ENCODE data around the gene BAHCC1.

Gene BAHCC1

DNA sequence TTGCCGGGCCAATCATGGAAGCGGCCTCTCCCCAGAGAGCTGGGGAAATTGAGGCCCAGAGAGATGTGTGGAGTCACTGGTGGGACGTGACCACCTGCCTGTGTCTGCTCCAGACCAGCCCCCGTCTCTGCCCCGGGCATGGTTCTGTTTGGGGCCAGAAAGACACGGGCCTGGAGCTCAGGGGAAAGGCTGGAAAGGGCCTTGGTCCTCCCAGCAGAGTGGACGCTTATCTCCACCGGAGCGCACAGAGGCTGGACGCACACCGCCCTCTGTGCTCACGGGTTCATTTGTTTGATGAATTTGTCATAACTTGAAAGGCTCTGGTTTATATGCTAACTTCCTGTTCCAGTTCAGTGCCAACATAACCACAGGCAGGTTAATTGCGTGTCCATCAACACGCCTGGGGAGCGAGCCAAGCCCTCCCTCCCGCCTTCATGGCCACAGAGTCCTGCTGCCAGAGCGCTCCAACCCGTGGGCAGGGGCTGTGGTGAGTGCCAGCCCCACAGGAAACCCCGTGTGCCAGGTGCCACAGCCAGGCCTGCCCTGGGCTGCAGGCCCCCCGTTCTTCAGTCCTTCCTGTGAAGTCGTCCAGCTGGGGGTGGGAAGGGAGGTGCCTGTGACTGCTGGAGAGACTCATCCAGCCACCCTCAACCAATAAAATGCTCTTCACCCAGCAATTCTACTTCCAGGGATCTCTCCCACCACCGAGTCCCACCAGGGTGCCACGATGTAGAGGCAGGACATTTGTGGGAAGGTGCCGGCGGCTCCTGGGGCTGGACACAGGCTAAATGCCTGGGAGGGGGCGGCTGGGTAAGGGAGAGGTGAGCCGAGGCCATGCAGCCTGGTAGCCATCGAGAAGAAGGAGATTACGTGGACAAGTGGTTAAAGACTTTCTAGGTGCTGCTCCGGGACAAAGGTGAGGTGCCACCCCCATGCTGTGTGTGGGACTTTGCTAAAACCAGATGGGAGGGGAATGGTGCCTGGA, 29.4 kb upstream of the BAHCC1 start:
- intact Hi-C loops (cut with DNase I): no loop called here
- DNase-seq: peak in 1 of 10 donors; percentile 72

DNA sequence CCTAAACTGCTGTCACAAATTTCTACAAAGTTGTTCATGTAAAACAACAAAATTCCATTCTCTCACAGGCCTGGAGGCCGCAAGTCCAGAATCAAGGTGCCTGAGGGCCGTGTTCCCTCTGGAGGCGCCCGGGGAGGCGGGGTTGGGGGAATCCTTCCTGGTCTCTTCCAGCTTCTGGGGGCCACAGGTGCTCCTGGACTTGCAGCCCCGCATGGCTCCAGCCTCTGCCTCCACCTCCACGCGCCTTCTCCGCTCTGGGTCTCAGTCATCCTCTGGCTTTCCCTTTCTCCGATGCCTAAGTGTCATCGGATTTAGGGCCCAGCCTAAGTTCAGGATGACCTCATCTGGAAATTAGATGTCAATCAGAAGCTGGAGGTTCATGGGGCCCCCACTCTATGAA, 28.6 kb upstream of the BAHCC1 start:
- intact Hi-C loops (cut with DNase I): no loop called here

DNA sequence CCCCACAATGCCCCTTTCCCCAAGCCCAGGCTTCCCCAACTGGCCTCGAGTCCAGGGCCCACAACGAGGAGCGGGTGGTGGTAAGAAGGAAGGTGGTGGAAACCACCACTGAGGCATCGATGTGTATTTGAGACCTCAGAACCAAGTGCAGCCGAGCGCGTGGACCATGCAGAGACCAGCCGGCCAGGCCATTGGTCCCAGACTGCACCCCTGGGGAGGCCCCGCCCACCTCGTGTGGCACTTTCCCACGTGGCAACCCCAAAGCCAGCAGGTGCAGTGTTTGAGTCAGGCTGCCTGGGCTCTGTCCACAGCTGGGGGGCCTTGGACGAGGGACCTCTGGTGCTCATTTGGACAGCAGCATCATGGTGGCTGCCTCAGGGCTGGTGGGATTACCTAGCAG, 28.1 kb upstream of the BAHCC1 start:
- peak in 1 of 10 donors; percentile 76 for DNase-seq
- intact Hi-C loops (cut with DNase I): no loop called here

More for the DNA sequence above, 28.6 kb upstream of the BAHCC1 start:
- no peak for DNase-seq

DNA sequence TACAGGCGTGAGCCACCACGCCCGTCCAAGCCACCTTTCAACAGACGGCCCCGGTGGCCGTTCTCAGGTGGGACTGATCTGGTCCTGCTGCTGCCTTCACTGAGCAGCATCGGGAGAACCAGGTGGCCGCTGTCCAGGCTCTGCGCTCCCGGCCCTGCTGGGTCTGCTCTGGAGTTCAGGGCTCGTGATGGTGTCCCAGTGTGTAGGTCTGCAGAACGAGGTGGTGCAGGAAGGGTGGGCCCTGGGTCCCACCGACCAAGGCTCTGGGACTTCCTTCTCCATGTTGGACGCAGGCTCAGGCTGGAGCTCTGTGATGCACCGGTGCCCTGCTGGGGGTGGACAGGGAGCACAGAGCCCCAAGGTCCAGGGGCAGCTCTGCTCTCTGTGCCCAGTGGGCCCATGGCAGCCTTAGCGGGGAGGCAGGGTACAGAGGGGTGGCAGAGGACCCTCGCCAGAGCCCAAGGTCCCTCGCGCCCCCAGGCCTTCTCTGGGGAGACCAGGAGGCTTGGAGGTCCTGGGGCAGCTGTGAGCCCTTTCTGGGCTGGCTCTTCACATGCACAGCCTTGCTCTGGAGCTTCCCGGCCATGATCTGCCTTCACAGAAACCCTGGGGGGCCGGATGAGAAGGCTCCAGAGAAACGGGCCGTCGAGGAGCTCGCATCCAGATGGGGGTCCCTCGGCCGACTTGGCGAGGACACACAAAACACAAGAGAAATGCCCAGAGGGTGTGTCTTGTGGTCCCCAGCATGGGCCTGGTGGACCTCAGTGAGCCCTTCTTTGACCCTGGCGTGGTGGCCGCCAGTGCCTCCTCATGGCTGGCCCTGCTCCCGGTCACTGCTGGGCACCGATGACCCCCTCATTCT, 26.9 kb upstream of the BAHCC1 start:
- intact Hi-C loops (cut with DNase I): no loop called here
- no peak for DNase-seq

DNA sequence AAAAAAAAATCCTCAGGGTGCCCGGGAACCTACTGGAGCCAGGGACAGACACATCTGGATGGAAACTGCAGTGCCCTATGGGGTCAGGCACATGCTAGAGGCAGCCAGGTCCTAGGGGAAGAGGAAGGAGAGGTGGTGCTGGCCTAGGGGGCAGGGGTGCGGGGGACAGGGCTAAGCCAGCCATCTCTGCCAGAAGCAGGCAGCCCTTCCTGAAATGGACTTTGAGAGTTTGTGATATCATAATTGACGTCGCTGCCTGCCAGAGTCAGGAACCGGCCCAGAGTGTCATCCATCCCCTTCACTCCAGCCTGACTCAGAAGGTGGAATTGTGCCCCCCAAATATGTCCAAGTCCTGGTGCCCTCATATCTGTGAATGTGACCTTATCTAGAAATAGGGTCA, 25.0 kb upstream of the BAHCC1 start:
- intact Hi-C loops (cut with DNase I): no loop called here
- no peak for DNase-seq

DNA sequence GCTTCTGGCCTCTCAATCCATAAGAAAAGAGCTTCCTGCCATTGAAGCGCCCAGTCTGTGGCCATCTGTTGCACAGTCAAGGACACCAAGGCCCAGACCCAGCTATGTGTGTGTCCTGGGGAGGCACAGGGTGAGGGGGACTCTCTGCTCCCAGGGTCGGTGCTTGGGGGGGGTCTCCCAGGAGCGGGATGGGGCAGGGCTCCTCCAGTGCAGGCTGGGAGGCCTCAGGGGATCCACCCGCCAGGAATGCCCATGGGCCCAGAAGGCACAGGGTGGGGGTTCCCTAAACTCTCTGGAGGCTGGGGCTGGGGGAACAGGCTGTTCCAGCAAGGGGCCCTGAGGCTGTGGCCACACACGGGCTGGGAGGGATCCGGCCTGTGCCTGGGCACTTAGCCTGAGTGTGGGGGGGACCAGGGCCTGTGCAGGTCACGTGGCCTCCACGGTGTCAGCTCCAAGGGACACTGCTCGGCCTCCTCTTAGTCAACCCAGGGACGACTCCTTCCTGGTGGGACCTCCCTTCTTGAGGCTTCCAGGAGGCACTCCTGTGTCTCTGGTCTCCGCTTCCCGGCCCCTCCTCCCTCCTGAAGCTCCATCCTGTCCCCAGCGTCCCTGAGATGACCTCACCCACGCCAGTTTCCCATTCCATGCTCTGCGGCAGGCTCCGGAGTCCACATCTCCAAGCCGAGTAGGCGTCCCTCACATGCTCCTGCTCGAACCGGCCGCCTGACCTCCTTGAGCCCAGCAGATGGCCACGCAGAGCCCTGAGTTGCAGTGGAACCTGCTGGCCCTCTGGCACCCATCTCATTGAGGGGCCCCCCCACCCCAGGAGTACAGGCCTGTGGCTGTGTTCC, 23.1 kb upstream of the BAHCC1 start:
- peak in 7 of 10 donors; percentile 56 to 96 (median 81) for DNase-seq
- intact Hi-C loops (cut with DNase I): no loop called here

DNA sequence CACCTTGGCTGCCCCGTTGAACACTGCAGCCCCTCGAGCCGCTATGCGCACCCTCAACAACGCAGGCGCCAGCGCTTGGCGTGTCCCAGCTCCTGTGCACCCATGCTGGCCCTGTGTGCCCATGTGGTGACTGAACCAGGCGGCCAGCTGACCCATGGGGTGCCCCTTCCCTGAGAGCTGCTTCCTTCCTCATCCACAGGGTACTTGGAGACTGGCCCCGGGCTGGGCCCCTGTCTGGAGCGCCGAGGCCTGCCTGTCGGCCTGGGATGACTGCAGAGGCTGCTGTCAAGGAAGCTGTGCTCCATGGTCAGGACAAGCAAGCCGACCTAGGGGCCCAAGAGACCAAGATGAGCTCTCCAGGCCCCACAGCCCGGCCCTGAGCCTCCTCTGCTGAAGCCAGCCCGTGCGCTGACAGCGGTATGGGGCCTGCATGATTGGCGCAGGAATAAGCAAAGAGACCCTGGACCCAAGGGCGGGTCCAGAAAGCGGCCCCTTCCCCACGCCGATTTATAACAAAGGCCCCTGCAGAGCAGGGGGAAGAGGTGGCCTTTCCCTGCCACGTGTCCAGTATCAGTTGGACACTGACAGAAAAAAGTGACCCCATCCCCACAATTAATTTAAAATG, 21.6 kb upstream of the BAHCC1 start:
- peak in 1 of 10 donors; percentile 86 for DNase-seq
- intact Hi-C loops (cut with DNase I): no loop called here

DNA sequence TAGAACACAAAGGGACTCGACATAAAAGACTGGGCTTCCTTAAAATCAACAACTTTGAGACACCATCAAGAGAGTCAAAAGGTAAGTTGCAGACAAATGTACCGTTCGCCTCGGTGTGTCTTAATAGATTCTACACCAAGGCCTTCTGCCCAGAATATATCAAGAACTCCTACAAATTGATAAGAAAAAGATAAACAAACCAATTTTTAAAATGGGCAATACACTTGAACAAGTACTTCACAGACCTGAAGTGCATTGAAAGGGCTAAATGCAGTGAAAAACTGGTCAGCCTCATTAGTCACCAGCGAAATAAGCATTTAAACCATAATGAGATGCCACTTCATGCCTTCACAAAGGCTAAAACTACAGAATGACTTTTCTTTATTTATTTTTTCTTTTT, 20.4 kb upstream of the BAHCC1 start:
- intact Hi-C loops (cut with DNase I): no loop called here
- no peak for DNase-seq

DNA sequence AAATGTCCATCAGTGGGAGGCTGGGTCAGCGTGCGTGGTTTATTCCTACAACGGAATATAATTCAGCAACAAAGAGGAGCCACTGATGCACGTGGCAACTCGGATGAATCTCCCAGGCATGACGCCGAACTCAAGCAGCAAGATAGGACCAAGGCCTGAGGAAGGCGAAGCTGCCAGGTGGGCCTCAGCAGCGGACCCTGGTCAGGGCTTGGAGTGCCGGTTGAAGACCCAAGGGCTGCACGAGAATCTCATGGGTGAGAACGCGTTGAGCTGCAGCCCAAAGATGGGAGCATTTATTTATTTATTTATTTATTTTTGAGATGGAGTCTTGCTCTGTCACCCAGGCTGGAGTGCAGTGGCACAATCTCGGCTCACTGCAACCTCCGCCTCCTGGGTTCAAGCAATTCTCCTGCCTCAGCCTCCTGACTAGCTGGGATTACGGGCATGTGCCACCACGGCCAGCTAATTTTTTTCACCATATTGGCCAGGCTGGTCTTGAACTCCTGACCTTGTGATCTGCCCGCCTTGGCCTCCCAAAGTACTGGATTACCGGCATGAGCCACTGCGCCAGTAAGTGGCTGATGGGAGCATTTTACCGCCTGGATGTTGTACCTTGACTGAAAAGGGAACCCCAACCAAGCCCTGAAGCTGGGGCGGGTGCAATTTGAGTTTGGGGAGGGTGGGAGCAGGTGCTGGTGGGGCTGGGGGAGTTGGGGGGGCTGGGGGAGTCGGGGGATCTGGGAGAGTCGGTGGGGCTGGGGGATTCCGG, 18.1 kb upstream of the BAHCC1 start:
- DNase-seq: no peak
- intact Hi-C loops (cut with DNase I): no loop called here

DNA sequence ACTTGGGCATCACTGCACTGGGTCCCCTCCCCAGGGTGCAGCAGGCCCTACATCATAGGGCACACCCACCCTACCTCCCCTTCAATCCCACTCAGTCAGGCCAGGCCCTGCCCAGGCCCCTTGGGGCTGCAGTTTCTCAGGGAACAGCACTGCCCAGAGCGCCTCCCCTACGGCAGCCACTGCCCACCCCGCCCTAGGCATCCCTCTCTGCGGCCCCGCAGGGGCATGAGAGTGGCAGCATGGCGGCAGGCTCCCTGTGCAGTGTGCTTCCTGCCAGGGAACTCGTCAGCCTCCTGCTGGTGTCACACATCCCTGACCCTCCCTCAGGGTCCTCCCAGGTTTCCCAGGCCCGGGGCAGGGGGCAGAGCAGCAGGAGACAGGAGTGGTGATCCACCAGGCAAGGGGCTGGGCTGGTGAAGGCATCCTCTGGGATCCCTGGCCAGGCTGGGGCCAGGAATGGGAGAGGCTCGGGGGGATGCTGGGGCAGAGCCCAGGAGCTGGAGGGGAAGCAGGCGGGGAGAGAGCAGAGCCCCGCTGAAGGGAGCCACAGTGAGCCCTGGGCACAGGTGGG, 16.2 kb upstream of the BAHCC1 start:
- intact Hi-C loops (cut with DNase I): no loop called here
- DNase-seq: peak in 1 of 10 donors; percentile 79

DNA sequence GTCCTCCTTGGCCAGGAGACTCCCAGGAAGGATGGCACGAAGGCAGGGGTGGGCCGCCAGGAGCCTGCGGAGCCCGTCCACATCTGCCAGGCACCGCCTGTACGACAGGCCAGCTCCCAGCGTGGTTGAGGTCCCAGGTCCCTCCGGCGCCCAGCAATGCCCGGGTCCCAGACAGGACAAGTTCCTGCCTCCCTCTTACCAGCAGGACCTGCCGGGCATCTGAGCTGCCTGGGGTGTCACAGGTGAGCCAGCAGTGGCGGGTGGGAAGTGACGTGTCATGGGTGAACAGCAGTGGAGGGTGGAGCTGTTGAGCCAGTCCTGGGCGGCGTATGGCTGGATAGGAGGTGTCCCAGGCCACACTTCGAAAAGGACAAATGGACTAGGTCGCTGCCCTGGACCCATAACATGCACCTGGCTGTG, 15.7 kb upstream of the BAHCC1 start:
- intact Hi-C loops (cut with DNase I): no loop called here
- no peak for DNase-seq

DNA sequence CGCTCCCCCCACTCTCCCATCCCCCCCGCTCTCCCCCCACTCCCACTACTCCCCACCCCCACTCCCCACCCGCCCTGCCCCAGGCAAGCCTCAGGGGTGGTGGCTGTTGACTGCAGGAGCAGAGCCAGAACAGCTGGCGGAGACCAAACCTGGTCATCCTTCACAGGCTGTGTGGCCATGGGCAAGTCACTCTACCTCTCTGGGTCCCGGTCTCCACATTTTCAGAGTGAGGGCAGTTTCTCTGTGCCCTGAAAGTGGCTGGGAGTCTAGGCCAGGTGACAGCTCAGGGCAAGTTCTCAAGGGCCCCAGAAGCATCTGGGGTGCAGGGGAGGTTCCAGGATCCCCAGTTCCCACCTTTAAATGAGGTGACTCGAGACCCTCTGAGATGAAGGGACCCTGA, 15.1 kb upstream of the BAHCC1 start:
- intact Hi-C loops (cut with DNase I): no loop called here
- DNase-seq: no peak

DNA sequence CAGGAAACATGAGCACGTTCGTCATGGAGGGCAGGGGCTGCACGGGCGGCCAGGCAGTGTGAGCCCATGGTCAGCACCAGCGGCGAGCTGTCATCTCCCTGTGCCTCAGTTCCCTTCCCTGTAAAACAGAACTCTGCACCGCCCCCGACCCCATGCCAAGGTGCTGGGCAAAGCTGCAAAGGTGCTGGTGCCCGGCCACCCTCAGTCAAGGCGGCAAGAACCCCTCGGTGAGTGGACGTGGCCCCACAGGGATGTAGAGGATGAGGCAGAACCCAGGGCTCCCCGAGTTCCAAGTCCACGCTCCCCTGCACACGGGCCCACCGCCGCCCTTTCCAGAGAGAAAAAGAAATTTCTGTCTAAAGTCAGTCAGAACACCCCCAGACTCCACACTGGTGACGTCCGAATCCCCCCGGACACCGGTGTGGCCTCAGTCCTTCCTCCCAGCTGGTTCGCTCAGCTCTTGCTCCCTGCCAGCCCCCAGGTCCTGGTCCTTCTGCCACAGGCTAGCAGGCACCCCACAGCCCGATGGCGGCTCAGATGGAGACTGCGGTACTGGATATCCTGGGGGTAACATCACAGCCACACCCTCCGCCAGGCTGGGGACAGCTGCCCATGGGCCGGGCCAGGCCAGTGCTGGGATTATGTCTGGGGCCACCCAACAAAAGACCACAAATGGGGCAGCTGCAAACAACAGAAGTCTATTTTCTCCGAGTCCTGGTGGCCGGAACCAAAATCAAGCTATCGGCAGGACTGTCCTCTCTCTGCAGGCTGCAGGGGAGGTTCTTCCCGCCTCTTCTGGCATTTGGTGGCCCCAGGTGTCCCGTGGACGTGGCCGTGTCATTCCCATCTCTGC, 14.4 kb upstream of the BAHCC1 start:
- peak in 3 of 10 donors; percentile 44 to 93 (median 76) for DNase-seq
- intact Hi-C loops (cut with DNase I): no loop called here

DNA sequence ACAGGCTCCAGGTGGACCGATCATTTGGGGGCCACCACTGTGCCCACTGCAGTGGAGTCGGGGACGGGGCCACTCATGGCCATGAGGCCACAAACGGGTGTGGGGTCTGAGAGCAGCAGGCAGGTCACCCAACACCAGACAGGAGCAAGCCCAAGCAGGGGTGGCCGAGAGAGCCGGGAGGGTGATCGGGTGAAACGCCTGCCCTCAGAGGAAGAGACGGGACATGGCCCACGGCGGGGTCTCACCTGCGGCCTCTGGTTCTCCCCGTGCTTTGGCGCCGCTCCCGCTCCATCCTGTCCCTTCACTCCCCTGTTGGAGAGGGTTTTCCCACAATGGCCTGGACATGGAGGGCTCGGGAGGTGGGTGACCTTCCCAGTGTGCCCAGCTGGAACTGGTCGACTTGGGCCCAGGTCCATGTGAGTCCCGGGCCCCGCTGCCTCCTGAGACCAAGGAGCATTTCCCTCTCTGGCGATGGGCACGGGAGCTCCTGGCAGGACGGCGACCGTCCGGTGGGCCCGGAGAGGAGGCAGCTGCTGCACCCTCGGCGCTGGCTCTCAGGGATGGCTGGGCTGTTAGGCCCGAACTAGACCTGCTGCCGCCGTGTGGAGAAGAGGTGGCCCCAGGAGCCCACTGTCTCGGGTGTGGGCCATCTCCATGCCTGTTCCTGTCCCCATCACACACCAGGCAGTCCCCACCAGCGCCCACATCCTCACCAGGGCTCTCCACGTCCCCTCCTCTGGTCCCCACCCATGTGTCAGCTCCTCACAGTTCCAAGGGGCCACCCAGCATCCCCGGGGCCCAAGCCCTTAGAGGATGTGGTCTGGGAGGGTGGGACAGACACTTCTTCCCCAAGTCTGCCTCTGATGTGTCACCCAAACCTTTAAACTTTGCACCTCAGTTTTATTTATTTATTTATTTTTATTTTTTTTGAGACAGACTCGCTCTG, 13.4 kb upstream of the BAHCC1 start:
- intact Hi-C loops (cut with DNase I): no loop called here
- peak in 1 of 10 donors; percentile 87 for DNase-seq

DNA sequence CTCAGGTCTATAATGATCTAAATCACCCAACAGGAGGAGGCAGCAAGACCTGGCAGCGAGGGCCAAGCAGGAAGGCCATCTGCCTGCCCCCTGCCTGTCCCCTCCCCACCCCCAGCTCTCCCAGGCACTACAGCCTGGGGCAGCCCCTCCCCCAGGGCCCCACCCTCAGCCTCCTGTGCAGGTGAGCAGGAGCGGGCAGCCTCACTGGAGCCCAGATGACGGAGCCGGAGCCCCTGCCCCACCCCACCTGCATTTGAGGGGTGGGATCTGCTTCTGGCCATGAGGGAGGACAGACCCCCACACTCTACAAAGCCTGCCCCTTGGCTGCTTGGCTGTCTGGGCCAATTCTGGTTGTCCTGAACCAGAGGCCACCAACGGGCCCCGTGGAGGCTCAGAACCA, 12.4 kb upstream of the BAHCC1 start:
- intact Hi-C loops (cut with DNase I): no loop called here
- no peak for DNase-seq

DNA sequence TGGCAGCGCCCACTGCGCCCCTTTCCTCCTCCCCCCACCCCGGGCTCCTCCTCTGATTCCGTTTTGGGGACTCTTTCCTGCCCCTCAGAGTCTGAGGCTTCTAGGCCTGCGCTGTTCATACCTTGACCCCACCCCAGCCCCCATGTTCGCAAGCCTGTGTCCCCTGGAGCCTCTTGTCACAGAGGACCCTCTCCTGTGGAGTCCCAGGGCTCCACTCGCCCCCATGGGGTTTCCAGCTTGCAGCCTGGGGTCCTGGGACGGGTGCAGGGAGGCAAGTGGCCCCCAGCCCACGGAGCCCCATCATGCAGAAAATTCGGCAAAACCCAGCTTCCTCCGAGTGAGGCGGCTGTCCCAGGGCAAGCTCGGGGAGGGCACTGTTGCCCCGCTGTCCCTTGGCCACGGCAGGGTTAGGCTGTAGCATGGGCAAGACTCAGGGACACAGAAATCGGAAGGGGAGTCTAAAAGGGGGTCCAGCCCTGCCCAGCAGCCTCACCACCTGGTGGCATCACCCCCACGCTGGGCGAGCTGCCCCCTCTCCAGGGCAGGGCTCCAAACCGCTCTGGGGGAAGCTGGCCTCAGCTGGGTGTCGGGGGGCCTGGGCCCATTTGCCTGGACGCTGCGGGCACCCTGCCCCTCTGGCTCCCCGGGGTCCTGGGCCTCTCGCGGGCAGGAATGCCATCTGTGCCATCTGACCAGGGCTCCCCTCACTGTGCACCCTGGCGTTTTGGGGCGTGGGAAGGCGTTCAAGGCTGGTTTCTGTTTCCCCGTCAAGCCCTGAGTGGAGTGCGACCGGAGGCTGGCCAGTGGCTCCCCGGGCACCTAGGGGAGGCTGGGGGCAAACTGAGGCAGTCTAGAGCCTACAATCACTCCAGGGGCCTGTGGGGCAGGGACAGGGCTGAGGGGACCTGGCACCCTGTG, 11.5 kb upstream of the BAHCC1 start:
- intact Hi-C loops (cut with DNase I): no loop called here
- peak in 2 of 10 donors; percentile 23 to 81 for DNase-seq

Data from posterior cingulate gyrus (tissue), 11 donors.